H1 (cell line): Measurements from ENCODE around the gene DGAT2. TPM values are rescaled to one million over a fixed set of nuclear protein-coding genes. Genes with fewer than 3 reads are reported as not detected.
A peak's percentile ranks its signal among the peaks of the same experiment; 100 is the strongest.

Experiments
- BACH1 ChIP-seq: IDR thresholded peaks from 2 replicates; pipeline ENCODE4 v1.6.1; 2012; ENCODE audit warnings: low read length, improper control_type of control experiment
- CBX5 ChIP-seq: fragments of 300-800, 300-1000 bp; sonication (generic); IDR thresholded peaks from 2 replicates; pipeline ENCODE4 v1.7.1; 2016; ENCODE audit warnings: antibody characterized with exemption, low read length, low read depth
- CHD2 ChIP-seq: IDR thresholded peaks from 2 replicates; pipeline ENCODE4 v1.6.1; 2012; ENCODE audit warnings: low read length, improper control_type of control experiment
- EZH2 ChIP-seq: fragments of 200-600 bp; sonication (generic); IDR thresholded peaks from 2 replicates; pipeline ENCODE4 v1.7.1; 2012; ENCODE audit warnings: low read depth, mild to moderate bottlenecking, moderate library complexity, low read length, inconsistent platforms; ENCODE audit not compliant: severe bottlenecking
- GTF2F1 ChIP-seq: IDR thresholded peaks from 2 replicates; pipeline ENCODE4 v1.6.1; 2012; ENCODE audit warnings: low read depth, low read length, improper control_type of control experiment, borderline replicate concordance
- HDAC2 ChIP-seq, 2 experiments: fragments of 300-600 bp in 1 of 2; sonication (generic) in 1 of 2; IDR thresholded peaks; 2 replicates each; pipeline ENCODE4 v1.6.1; 2011 to 2012; ENCODE audit warnings: low read depth in 2 of 2, low read length in 2 of 2, mild to moderate bottlenecking in 2 of 2, moderate library complexity in 2 of 2, borderline replicate concordance in 1 of 2, inconsistent platforms in 1 of 2
- JUN ChIP-seq: IDR thresholded peaks from 2 replicates; pipeline ENCODE4 v1.6.1; 2011; ENCODE audit warnings: low read depth, mild to moderate bottlenecking, improper control_type of control experiment, low read length
- JUND ChIP-seq: IDR thresholded peaks from 2 replicates; pipeline ENCODE4 v1.6.1; 2011; ENCODE audit warnings: mild to moderate bottlenecking, improper control_type of control experiment, low read length
- KDM1A ChIP-seq: fragments of 200-600, 300-600 bp; sonication (generic); IDR thresholded peaks from 2 replicates; pipeline ENCODE4 v1.7.1; 2016; ENCODE audit warnings: mild to moderate bottlenecking, low read length, borderline replicate concordance
- KDM4A ChIP-seq: IDR thresholded peaks from one replicate; pipeline ENCODE4 v1.7.1; 2012; ENCODE audit warnings: low read depth, mild to moderate bottlenecking, moderate library complexity, low read length, inconsistent platforms; ENCODE audit not compliant: severe bottlenecking
- KDM5A ChIP-seq: fragments of 200-600 bp; IDR thresholded peaks from 2 replicates; pipeline ENCODE4 v1.7.1; 2012; ENCODE audit warnings: mild to moderate bottlenecking, low read length, inconsistent platforms, mixed read lengths
- POU5F1 ChIP-seq: IDR thresholded peaks from 2 replicates; pipeline ENCODE4 v1.6.1; 2011; ENCODE audit warnings: low read depth, mild to moderate bottlenecking, low read length, moderate library complexity
- RBBP5 ChIP-seq: IDR thresholded peaks from 2 replicates; pipeline ENCODE4 v1.7.1; 2012; ENCODE audit warnings: low read depth, mild to moderate bottlenecking, inconsistent platforms, low read length, moderate library complexity, borderline replicate concordance
- RFX5 ChIP-seq: IDR thresholded peaks from 2 replicates; pipeline ENCODE4 v1.6.1; 2011; ENCODE audit warnings: low read depth, low read length, improper control_type of control experiment, borderline replicate concordance
- SIX5 ChIP-seq: IDR thresholded peaks from 2 replicates; pipeline ENCODE4 v1.6.1; 2011; ENCODE audit warnings: mild to moderate bottlenecking, low read depth, low read length
- SP4 ChIP-seq: IDR thresholded peaks from 2 replicates; pipeline ENCODE4 v1.6.1; 2012; ENCODE audit warnings: low read length, inconsistent platforms
- YY1 ChIP-seq: IDR thresholded peaks from 2 replicates; pipeline ENCODE4 v1.6.1; 2011; ENCODE audit warnings: low read depth, mild to moderate bottlenecking, low read length
- polyA plus RNA-seq, 7 experiments: library from polyadenylated mRNA; depleted of rRNA in 3 of 7; stranded (reverse) in 5 of 7; unstranded in 2 of 7; fragments of >200 nt in 5 of 7; fragments of 200-250 nt in 2 of 7; gene quantifications; 1 replicate in 5 of 7; 2 replicates in 1 of 7; 4 replicates in 1 of 7; pipeline versions ENCODE4 v1.2.1 to v1.2.3, GENCODE V29; 2011 to 2013; ENCODE audit warnings: missing spikeins in 2 of 7, mixed read lengths in 2 of 7
- total RNA-seq: library from RNA; stranded (reverse); fragmentation: NEBNext Ultra II Directional; extraction: Animal tissue kit (Norgen Biotek cat#: 25700); gene quantifications from 2 replicates; pipeline ENCODE4 v1.2.1, GENCODE V29; 2021
- TF ChIP-seq, protein P1 (sequence below), 3 experiments: IDR thresholded peaks; 1 replicate in 2 of 3; 2 replicates in 1 of 3; pipeline versions ENCODE4 v1.5.1 to v1.6.1; 2011; ENCODE audit warnings: low read length in 3 of 3, mild to moderate bottlenecking in 3 of 3, inconsistent platforms in 2 of 3, low read depth in 1 of 3, moderate library complexity in 1 of 3; ENCODE audit not compliant: insufficient read depth in 1 of 3; ENCODE audit errors: control extremely low read depth in 1 of 3

DGAT2 gene
- total and polyA plus RNA-seq, 2 of the 8 experiments (the other 6 are each of a cell fraction or from before 2014, with no cell fraction given): 3.2 to 5.9 TPM

DNA sequence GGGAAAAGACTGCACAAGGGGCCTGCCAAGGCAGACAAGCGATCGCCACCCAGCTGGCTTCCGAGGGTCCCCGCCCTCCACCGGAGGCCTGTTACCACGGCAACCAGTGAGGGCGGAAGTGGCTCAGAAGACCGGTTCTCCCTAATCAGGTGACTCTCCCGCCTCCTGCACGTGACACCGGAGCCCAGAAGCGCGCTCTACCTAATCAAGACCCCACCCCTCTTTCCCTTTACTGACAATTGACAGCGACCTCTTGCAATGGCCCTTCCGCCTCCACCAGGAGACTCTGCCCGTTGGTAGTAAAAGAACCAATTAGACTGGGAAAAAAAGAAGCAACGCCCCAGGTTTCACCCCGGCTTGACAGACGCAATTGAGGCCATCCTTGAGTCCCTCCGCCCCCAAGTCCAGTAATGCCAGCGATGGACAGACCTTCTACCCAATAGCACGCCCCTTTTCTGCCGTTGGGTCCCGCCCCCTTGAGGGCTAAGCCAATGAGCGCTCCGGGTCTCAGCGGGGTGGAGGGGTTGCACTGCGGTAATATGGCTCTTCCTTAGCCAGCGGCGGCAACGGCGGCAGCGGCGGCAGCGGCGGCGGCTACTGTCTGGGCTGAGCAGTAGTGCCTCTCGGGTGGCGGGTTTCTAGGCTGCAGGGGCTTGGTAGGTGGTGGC lies 46.2 kb downstream of the DGAT2 start, which contains the start of gene UVRAG (continued):
- TF ChIP-seq, protein P1, sequence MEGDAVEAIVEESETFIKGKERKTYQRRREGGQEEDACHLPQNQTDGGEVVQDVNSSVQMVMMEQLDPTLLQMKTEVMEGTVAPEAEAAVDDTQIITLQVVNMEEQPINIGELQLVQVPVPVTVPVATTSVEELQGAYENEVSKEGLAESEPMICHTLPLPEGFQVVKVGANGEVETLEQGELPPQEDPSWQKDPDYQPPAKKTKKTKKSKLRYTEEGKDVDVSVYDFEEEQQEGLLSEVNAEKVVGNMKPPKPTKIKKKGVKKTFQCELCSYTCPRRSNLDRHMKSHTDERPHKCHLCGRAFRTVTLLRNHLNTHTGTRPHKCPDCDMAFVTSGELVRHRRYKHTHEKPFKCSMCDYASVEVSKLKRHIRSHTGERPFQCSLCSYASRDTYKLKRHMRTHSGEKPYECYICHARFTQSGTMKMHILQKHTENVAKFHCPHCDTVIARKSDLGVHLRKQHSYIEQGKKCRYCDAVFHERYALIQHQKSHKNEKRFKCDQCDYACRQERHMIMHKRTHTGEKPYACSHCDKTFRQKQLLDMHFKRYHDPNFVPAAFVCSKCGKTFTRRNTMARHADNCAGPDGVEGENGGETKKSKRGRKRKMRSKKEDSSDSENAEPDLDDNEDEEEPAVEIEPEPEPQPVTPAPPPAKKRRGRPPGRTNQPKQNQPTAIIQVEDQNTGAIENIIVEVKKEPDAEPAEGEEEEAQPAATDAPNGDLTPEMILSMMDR (IDR thresholded peaks at IDR 0.05; ENCODE audit: control extremely low read depth in 1 of 3, insufficient read depth in 1 of 3, low read depth in 1 of 3, low read length in 3 of 3): no peak
- TF ChIP-seq JUND (0 out of 2 replicates have a peak, but pooled peaks have one; percentile 5), BACH1 (no peak), SIX5 (peak; percentile 32; the same call in 1 of the 2 replicates), CHD2 (peak; percentile 92), SP4 (peak; percentile 93), KDM1A (no peak), RFX5 (no peak), KDM5A (no peak), KDM4A (peak; percentile 77), RBBP5 (peak; percentile 27; the same call in 1 of the 2 replicates), HDAC2 (IDR thresholded peaks at IDR 0.05; ENCODE audit: borderline replicate concordance in 1 of 2, low read depth in 2 of 2, low read length in 2 of 2) (peak in 1 of 2 experiments; percentile 65; a peak in 1 of 4 replicates), EZH2 (no peak), YY1 (no peak), GTF2F1 (no peak), CBX5 (no peak), JUN (no peak), POU5F1 (no peak)
